Myocyte (in vitro differentiated cells): ENCODE measurements around the gene MPLKIP. TPM values are rescaled to one million over a fixed set of nuclear protein-coding genes. Genes with fewer than 3 reads are reported as not detected.
"Not testable (repeated sequence)": the region's sequence is repeated elsewhere in the genome, so short reads cannot be mapped to it uniquely, and the experiment has no call there.

Experiments used
- DNase-seq: peaks from one replicate; pipeline ENCODE4 v3.0.0-alpha.2; 2012; ENCODE audit warnings: low read depth
- total RNA-seq: library from RNA; depleted of rRNA; stranded (reverse); fragments of >200 nt; gene quantifications from 2 replicates; pipeline ENCODE4 v1.2.3, GENCODE V29; 2014

Gene MPLKIP
- total RNA-seq, 1 donor from 2014 or later = 52.7 TPM

DNA sequence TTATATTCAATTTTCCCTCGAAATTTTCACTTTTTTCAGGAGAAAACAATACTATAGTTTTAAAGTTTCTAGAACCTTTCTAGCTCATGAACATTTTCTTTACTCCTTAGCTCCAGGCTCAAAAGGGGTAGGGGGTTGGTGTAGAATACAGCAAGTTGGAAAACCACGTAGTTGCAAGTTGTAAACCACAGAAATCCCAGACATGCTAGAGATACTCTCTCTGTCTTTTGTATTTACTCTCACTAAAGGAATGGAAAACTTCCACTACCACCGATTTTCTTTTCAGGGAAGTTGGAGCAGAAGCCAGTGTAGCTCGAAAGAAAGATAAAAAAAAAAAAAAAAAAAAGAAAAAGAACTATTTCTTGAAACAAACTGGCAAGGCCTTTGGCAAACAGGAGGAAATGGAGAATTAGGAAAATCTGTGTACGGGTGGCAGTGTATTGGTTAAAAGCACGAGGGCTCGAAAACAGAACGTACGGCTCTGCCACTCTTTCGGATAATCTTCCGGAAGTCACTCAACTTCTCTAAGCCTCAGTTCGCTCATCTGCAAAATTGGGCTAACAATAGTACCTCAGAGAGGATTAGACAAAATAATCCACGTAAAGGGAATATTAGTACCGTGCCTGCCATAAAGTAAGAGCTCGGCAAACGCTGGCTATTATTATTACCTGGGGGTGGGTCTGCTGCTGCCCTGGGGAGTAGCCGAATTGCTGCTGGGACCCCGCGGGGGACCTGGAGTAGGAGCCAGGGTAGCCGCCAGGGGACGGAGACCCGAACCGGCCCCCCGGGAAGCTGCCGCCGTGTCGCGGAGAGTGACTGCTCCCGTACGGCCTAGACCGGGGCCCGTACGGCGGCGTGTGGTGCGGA lies 628 bp downstream of the MPLKIP start:
- peak; percentile 54 for DNase-seq

DNA sequence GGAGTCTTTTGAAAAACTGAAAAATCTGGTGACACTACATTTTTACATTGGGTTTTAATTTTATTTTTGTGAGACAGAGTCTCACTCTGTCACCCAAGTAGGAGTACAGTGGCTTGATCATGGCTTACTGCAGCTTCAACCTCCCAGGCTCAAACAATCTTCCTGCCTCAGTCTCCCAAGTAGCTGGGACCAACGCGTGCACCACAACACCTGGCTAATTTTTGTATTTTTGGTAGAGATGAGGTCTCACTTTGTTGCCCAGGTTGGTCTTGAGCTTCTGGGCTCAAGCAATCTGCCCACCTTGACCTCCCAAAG lies 11.5 kb downstream of the MPLKIP start:
- DNase-seq = no peak

DNA sequence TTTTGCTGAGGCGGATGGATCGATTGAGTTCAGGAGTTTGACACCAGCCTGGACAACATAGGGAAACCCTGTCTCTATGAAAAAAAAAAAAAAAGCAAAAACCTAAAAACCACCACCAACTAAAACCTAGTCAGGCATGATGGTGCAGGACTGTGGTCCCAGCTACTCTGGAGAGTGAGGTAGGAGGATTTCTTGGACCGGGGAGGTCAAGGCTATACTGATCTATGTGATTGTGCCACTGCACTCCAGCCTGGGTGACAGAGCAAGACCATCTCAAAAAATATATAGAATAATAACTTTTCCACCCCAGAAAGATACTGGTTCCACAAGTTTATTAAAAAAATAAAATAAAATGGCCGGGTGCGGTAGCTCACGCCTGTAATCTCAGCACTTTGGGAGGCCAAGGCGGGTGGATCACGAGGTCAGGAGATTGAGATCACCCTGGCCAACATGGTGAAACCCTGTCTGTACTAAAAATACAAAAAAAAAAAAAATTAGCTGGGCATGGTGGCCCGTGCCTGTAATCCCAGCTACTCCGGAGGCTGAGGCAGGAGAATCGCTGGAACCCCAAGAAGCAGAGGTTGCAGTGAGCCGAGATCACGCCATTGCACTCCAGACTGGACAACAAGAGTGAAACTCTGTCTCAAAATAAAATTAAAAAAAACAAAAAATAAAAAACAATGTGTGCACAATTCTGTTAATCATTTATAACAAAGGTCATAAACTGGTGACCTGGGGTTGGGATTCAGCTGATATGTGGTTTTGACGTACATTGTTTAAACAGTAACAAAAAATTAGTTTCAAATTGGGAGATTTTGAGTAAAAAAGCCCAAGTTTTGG lies 12.1 kb downstream of the MPLKIP start:
- not testable (repeated sequence) for DNase-seq

DNA sequence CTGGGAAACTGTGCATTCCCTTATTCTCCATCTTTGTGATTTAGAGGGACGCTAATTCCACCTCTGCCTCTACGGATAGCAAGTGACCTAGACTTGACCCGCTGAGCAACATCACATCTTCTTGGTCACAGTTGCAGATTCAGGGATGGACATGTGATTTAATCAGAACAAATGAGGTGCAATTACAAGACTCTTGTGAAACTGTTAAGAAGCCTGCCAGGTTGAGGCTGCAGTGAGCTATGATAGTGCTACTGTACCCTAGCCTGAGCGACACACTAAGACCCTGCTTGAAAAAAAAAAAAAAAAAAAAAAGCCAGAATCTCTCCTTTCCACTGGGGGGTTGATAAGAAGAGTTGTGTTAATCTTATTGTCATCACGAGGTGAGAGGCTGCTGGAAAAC lies 14.4 kb downstream of the MPLKIP start:
- DNase-seq = no peak

DNA sequence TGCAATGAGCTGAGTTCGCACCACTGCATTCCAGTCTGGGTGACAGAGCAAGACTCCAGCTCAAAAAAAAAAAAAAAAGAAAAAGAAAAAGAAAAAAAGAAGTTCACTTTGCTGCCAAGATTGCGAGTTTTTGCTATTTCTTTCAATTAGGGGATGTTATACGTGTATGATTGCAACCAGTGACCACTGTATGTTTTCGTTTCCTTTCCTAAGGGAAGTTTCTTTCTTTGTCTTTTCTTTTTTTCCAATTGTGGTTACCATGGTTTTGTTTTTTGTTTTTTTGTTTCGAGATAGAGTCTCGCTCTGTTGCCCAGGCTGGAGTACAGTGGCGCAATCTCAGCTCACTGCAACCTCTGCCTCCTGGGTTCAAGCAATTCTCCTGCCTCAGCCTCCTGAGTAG lies 16.2 kb downstream of the MPLKIP start:
- not testable (repeated sequence) for DNase-seq

DNA sequence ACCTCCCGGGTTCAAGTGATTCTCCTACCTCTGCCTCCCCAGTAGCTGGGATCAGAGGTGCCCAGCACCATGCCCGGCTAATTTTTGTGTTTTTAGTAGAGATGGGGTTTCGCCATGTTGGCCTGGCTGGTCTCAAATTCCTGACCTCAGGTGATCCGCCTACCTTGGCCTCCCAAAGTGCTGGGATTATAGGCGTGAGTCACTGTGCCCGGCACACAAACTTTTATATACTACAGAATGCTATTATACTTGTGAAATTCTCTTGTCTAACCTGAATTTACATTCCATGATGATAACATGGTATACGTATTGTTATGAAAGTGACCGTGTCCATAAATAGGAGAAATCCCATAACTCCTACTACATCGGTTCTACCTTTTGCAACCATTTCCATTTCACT lies 17.2 kb downstream of the MPLKIP start:
- DNase-seq = not testable (repeated sequence)

DNA sequence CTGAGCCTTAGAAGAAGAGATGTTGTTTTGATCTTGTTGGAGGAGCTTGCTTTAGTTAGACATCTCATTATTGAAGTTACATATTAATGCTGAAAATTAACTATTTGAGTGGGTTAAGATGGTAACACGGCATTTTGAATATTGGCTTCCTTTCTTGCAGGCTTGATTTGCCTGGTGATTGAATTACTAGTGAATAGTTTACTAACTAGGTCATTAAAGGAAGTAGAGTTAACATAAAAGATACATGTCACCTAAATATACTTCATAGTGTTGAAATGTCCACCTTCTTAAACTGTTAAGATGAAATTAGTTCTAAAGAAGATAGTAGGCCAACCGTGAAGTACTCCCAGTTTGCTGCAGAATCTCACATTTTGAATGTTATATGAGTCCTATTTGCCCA lies 18.5 kb downstream of the MPLKIP start:
- no peak for DNase-seq

DNA sequence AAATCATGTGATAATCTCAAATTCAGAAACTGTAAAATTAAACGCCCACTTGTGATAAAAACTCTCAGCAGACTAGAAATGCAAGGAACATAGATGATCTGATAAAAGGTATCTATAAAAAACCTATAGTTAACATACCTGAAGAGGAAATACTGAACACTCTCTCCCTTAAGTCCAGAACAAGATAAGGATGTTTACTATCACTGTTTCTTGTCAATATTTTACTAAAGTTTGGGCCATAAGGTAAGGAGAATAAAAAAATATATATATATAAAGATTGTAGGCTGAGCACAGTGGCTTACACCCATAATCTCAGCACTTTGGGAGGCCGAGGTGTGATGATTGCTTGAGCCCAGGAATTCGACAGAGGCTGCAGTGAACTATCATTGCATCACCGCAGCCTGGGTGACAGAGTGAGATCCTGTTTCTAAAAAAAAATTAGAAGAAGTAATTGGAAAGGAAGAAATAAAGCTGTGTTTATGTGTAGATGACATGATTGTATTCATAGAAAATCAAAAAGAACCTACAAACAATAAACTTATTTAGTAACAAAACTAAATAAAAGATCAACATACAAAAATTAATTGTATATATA lies 28.4 kb downstream of the MPLKIP start:
- no peak for DNase-seq

DNA sequence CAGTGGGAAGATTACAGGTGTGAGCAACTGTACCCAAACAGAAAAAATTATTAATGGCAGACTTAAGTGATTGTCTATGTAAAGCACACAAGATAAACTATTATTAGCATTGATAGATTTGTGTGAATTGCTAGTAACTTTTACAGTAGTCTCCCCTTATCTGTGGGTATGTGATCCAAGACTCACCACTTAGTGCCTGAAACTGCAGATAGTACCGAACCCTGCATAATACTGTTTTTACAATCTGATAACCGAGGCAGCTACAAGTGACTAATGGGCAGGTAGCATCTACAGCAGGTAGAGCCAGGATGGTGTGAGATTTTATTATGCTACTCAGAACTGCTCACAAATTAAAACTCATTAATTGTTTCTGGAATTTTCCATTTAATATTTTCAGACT lies 31.5 kb downstream of the MPLKIP start:
- DNase-seq = no peak

DNA sequence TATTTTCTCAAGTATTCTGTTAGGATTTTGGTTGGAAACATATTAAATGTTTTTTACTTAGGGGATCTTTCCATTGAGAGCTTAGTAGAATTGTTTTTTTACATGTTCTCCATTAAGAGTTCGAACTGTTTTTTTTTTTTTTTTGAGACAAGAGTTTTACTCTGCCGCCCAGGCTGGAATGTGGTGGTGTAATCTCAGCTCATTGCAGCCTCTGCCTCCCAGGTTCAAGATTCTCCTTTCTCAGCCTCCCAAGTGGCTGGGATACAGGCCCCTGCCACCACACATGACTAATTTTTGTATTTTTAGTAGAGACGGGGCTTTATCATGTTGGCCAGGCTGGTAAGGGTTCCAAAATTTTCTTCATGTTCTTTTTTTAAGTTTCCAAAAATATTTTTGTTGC lies 33.2 kb downstream of the MPLKIP start:
- DNase-seq = no peak

DNA sequence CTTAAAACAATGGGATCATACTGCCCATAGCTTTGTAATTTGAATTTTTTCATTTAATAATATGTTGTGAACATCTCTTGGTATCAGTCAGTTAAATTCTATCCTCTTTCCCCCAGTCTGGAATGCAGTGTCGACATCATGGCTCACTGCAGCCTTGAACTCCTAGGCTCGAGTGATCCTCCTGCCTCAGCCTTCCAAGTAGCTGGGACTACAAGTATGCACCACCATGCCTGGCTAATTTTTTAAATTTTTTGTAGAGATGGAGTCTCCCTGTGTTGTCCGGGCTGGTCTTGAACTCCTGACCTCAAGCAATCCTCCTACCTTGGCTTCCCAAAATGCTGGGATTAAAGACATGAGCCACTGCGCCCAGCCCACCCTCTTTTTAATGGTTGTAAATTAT lies 34.6 kb downstream of the MPLKIP start:
- no peak for DNase-seq

DNA sequence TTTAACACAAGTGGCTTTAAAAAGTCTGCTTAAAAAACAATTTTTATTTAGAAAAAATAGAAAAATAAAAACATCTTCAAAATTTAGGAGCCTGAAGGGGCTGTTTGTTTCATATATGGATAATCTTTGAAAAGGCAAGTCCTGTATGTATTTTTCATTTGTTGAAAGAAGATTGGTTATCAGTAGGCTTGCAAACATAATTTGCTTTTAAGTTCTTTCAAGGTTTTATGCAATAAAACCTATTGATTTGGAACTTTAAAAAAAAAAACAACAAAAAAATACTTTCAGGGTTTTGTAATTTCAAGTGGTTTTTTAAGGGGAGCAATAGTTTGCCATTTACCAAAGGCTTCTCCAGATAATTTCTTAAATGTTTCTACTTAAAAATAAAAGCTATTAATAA lies 35.6 kb downstream of the MPLKIP start:
- DNase-seq = no peak

DNA sequence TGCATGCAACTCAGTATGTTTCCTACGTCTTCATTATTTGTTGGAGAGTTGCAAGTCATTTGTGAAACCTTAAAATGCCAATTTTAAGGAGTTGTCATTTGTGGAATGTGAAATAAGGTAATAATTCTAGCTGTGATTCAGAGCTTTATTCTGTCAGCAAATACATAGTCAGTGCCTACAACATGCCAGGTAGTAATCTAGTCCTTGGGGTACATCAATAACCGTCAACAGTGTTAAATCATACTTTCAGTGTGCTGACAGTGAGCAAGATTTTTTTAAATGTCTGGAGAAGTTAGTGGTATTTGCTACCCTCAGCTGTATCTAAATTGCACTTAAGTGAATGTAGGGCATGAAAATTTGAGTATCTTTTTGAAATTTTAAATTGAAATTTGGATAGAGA lies 36.7 kb downstream of the MPLKIP start:
- no peak for DNase-seq

DNA sequence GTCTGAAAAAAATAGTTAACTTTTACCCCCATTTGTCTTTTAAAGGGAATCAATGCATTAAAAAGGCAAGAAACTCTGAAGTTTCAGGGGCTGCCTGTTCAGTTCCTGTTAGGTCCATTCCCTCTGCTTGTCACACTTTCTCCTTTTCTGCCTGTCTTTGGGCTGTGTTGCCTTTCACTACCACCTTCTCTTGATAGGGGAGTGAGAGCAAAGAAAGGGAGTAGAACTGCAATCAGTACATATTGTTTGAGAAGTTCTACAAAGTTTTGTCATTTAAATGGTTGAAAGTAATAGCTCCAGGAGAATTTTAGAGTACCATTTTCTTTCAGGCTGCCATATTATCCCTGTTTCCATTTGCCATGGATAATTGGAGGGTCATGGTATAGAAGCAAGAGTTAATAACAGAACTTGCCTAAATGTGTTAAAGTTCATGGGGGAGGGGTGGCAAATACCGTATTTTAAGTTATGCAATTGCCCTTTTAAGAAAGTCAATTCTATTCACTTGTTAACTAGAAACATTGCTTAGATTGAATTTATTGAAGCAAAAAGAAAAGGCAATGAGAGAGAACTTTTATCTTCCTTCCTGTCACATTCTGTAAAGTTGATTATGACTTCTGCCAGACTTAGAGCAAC lies 38.6 kb downstream of the MPLKIP start:
- no peak for DNase-seq

DNA sequence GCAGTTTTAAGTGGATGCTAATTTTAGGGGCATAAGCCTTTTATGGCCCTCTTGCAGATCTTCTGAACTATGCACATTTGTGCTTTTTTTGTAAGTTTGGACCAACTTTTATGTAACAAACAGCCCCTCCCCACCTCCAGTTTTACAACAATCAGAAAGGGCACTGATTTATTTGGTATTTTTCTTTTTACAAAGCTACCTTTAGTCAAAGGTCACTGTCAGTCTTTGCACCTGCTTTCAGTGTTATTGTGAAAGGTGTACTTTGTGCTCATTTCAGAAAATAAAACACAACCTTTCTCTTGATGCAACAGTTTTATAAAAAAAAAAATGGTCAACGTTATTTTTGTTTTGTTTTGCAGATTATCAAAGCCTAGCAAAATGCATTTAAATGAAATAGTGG lies 39.2 kb downstream of the MPLKIP start:
- DNase-seq = no peak

DNA sequence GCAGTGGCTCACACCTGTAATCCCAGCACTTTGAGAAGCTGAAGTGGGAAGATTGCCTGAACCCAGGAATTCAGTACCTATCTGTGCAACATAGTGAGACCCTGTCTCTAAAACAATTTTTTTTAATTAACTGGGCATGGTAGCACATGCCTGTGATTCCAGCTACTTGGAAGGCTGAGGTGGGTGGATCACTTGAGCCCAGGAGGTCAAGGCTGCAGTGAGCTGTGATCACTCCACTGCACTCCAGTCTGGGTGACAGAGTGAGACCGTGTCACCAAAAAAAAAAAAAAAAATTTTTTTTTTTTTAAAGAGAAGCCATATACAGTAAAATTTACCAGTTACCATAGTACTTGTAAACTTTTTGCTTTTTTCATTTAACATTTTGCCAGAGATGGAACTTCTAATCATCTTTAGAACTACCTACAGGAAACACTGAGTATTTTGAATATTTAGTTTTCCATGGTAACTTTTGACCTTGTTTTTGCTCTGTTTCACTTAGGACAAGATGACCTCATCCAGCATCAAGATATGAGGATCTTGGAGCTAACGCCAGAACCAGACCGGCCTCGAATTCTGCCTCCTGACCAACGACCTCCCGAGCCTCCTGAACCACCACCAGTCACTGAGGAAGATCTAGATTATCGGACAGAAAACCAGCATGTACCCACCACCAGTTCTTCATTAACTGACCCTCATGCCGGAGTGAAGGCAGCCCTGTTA lies 40.6 kb downstream of the MPLKIP start:
- DNase-seq = no peak

DNA sequence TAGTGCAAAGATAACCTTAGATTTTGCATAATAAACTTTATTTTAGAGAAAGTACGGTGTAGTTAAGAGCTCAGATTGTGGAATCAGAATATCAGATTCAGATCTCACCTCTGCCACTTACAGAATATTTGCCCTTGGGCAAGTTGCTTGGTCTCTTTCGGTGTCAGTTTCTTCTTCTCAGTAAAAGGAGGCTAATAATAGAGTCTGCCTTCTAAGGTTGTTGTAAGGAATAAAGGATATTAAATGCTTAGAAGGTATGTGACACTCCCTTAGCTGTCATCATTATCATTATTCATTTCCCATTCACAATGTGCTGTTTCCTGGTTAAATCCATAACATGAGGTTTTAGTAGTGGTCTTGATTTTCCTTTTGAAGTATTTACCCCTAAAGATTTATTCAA lies 42.2 kb downstream of the MPLKIP start:
- DNase-seq = no peak

DNA sequence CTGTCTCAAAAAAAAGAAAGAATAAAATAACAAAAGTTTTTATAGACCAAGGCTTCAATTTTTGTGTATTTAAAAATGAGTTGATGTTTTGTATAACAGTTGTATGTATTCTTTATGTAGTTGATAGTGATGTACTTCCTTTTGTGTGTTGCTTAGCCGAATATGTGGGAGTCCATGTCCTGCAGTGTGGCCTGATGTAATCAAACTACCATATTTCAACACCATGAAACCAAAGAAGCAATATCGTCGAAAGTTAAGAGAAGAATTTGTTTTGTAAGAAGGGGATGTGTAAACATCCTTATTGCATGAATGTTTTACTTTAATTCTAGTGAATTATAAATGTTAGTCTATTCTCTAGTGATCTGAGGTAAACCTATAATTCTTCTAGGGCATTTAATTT lies 56.6 kb downstream of the MPLKIP start:
- DNase-seq = no peak
